Measurements from ENCODE around the gene SRPK2.

GRCh38 chr7:105216786-105217185, 171.9 kb downstream of the SRPK2 start:
- TF ChIP-seq TAF1 (IDR thresholded peaks at IDR 0.05; ENCODE audit: low read depth, low read length) (no peak), POLR2AphosphoS5 (IDR thresholded peaks at IDR 0.05; ENCODE audit: low read depth, low read length) (no peak), PAX5 (IDR thresholded peaks at IDR 0.05; ENCODE audit: insufficient read depth, low read length, severe bottlenecking) (no peak)
